WTC11 (cell line): ENCODE results near the gene AAGAB. TPM values are rescaled to one million over a fixed set of nuclear protein-coding genes. Genes with fewer than 3 reads are reported as not detected.

Experiments
- ATAC-seq: fragments of 200-7000 bp; cut with Tn5 transposase; 2 replicates; pipeline ENCODE4 v1.10.0; 2021; ENCODE audit warnings: mild to moderate bottlenecking, moderate library complexity
- CTCF ChIA-PET: fragments of 300-600 bp; sonication (Branson Sonifier 250); formaldehyde crosslinking; loops from one replicate; lab custom pipeline; 2021; ENCODE audit warnings: antibody characterized with exemption; lab: Charles Lee
- POLR2A ChIA-PET: fragments of 350-600 bp; sonication (Branson Sonifier 250); formaldehyde crosslinking; loops from one replicate; lab custom pipeline; 2021; ENCODE audit warnings: antibody characterized with exemption; lab: Charles Lee
- DNase-seq: peaks from one replicate; pipeline ENCODE4 v3.0.0; 2021; ENCODE audit warnings: low spot score
- H3K27ac Mint-ChIP-seq: 2 replicates; pipeline ENCODE4 v1.8.0; 2021; ENCODE audit warnings: mixed read lengths
- H3K27me3 Mint-ChIP-seq: 2 replicates; pipeline ENCODE4 v1.8.0; 2021; ENCODE audit warnings: low read depth, mild to moderate bottlenecking, moderate library complexity, mixed read lengths
- H3K36me3 Mint-ChIP-seq: 2 replicates; pipeline ENCODE4 v1.8.0; 2021; ENCODE audit warnings: mixed read lengths
- H3K4me1 Mint-ChIP-seq: 2 replicates; pipeline ENCODE4 v1.8.0; 2022; ENCODE audit warnings: mixed read lengths
- H3K4me3 Mint-ChIP-seq: 2 replicates; pipeline ENCODE4 v1.8.0; 2021; ENCODE audit warnings: mild to moderate bottlenecking, moderate library complexity, mixed read lengths
- H3K9me3 Mint-ChIP-seq: 2 replicates; pipeline ENCODE4 v1.8.0; 2021; ENCODE audit warnings: mixed read lengths
- E2F5 ChIP-seq: sonication (generic); formaldehyde crosslinking; IDR thresholded peaks from 2 replicates; pipeline ENCODE4 v1.8.1; 2022; ENCODE audit warnings: mild to moderate bottlenecking, moderate library complexity, missing genetic modification reagents
- ELF4 ChIP-seq: sonication (generic); formaldehyde crosslinking; IDR thresholded peaks from 2 replicates; pipeline ENCODE4 v1.8.1; 2022; ENCODE audit warnings: low read depth, mild to moderate bottlenecking, moderate library complexity, missing genetic modification reagents
- FOXK1 ChIP-seq: sonication (generic); formaldehyde crosslinking; IDR thresholded peaks from 2 replicates; pipeline ENCODE4 v1.8.0; 2022; ENCODE audit warnings: mild to moderate bottlenecking, moderate library complexity, missing genetic modification reagents
- GRHL2 ChIP-seq: fragments of 250-450 bp; sonication (Bioruptor Pico); IDR thresholded peaks from 2 replicates; pipeline ENCODE4 v1.8.0; 2022; ENCODE audit warnings: mild to moderate bottlenecking, moderate library complexity; ENCODE audit not compliant: insufficient replicate concordance, severe bottlenecking
- JAZF1 ChIP-seq: fragments of 250-450 bp; sonication (Bioruptor Pico); IDR thresholded peaks from 2 replicates; pipeline ENCODE4 v1.9.0; 2021; ENCODE audit warnings: moderate library complexity, mild to moderate bottlenecking, inconsistent platforms
- KAT7 ChIP-seq: sonication (generic); formaldehyde crosslinking; IDR thresholded peaks from 2 replicates; pipeline ENCODE4 v1.8.1; 2023; ENCODE audit warnings: missing genetic modification reagents, mild to moderate bottlenecking, borderline replicate concordance
- MLX ChIP-seq: sonication (generic); formaldehyde crosslinking; IDR thresholded peaks from 2 replicates; pipeline ENCODE4 v1.8.1; 2023; ENCODE audit warnings: mild to moderate bottlenecking, missing genetic modification reagents, moderate library complexity
- NR2C2 ChIP-seq: sonication (generic); formaldehyde crosslinking; IDR thresholded peaks from 2 replicates; pipeline ENCODE4 v1.8.0; 2022; ENCODE audit warnings: mild to moderate bottlenecking, missing genetic modification reagents
- PRRX2 ChIP-seq: fragments of 250-450 bp; sonication (Bioruptor Pico); IDR thresholded peaks from 2 replicates; pipeline ENCODE4 v1.8.0; 2021; ENCODE audit warnings: mild to moderate bottlenecking
- ZMAT4 ChIP-seq: fragments of 250-450 bp; sonication (Bioruptor Pico); IDR thresholded peaks from 2 replicates; pipeline ENCODE4 v1.9.0; 2021; ENCODE audit warnings: mild to moderate bottlenecking
- ZNF121 ChIP-seq: sonication (generic); formaldehyde crosslinking; IDR thresholded peaks from 2 replicates; pipeline ENCODE4 v1.8.0; 2023; ENCODE audit warnings: missing genetic modification reagents
- ZNF512 ChIP-seq: sonication (generic); formaldehyde crosslinking; IDR thresholded peaks from 2 replicates; pipeline ENCODE4 v1.8.1; 2022; ENCODE audit warnings: missing genetic modification reagents, borderline replicate concordance
- ZNF671 ChIP-seq: fragments of 250-450 bp; sonication (Bioruptor Pico); IDR thresholded peaks from 2 replicates; pipeline ENCODE4 v1.8.0; 2021; ENCODE audit warnings: mild to moderate bottlenecking
- total RNA-seq: library from RNA; stranded (reverse); gene quantifications from 3 replicates; pipeline ENCODE4 v1.2.3, GENCODE V29; 2021
- TF ChIP-seq, protein P1 (sequence below): sonication (generic); formaldehyde crosslinking; conservative IDR thresholded peaks from 2 replicates; pipeline ENCODE4 v1.8.1; 2023; ENCODE audit warnings: mild to moderate bottlenecking, low read depth, missing genetic modification reagents, moderate library complexity
- TF ChIP-seq, protein P2 (sequence below): sonication (generic); formaldehyde crosslinking; IDR thresholded peaks from 2 replicates; pipeline ENCODE4 v1.8.1; 2023; ENCODE audit warnings: mild to moderate bottlenecking, moderate library complexity, missing genetic modification reagents
- TF ChIP-seq, protein P3 (sequence below): sonication (generic); formaldehyde crosslinking; IDR thresholded peaks from 2 replicates; pipeline ENCODE4 v1.8.0; 2023; ENCODE audit warnings: mild to moderate bottlenecking, missing genetic modification reagents
- TF ChIP-seq, protein P4 (sequence below): fragments of 250-450 bp; sonication (Bioruptor Pico); IDR thresholded peaks from 2 replicates; pipeline ENCODE4 v2.1.2; 2022; ENCODE audit warnings: mild to moderate bottlenecking, moderate library complexity
- TF ChIP-seq, protein P5 (sequence below): sonication (generic); formaldehyde crosslinking; IDR thresholded peaks from 2 replicates; pipeline ENCODE4 v1.8.1; 2022; ENCODE audit warnings: mild to moderate bottlenecking, missing genetic modification reagents, moderate library complexity, borderline replicate concordance

AAGAB gene
- total RNA-seq, 1 experiment from 2014 or later, result 41.7 TPM

DNA sequence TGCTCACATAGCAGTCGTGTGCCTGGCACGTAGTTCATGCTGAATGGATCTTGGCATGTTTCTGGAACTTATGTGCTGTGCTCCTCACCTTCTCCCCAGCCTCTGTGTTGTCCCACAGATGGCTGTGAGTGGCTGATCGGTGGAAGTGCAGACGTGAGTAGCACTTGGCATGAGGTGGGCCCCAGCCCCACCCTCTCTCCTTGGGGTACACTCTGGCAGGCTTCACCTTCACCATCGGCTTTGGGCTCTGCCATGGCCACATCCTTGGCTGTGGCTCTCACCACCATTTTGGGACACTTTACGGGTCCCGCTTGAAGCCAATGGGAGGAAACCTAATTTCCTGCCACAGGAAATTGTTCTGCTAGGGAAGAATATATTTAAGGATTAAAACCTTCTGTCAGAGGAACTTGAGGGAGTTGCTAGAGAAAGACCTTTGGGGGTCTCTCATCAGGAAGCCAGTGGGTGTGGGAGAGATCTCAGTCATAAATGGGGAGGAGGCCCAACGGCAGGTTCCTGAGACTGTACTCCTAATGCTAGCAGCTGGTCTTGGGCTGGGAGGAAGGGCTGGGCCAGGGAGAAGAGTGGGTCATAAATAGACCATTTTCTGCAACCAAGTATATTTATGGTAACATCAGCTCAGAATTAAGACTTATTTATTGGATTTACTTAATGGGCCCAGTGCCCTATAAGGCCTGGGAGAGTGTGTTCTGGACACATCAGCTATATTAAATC is 96.8 kb downstream of the AAGAB start (continued):
- TF ChIP-seq, protein P1, sequence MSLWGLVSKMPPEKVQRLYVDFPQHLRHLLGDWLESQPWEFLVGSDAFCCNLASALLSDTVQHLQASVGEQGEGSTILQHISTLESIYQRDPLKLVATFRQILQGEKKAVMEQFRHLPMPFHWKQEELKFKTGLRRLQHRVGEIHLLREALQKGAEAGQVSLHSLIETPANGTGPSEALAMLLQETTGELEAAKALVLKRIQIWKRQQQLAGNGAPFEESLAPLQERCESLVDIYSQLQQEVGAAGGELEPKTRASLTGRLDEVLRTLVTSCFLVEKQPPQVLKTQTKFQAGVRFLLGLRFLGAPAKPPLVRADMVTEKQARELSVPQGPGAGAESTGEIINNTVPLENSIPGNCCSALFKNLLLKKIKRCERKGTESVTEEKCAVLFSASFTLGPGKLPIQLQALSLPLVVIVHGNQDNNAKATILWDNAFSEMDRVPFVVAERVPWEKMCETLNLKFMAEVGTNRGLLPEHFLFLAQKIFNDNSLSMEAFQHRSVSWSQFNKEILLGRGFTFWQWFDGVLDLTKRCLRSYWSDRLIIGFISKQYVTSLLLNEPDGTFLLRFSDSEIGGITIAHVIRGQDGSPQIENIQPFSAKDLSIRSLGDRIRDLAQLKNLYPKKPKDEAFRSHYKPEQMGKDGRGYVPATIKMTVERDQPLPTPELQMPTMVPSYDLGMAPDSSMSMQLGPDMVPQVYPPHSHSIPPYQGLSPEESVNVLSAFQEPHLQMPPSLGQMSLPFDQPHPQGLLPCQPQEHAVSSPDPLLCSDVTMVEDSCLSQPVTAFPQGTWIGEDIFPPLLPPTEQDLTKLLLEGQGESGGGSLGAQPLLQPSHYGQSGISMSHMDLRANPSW (CRISPR knock-in tag), result no peak
- TF ChIP-seq PRRX2 (CRISPR knock-in tag) (no peak), ZMAT4 (no peak), MLX (CRISPR knock-in tag) (no peak), ELF4 (CRISPR knock-in tag) (no peak), ZNF512 (CRISPR knock-in tag) (no peak), NR2C2 (CRISPR knock-in tag) (no peak), KAT7 (CRISPR knock-in tag) (no peak)
- TF ChIP-seq, protein P2, sequence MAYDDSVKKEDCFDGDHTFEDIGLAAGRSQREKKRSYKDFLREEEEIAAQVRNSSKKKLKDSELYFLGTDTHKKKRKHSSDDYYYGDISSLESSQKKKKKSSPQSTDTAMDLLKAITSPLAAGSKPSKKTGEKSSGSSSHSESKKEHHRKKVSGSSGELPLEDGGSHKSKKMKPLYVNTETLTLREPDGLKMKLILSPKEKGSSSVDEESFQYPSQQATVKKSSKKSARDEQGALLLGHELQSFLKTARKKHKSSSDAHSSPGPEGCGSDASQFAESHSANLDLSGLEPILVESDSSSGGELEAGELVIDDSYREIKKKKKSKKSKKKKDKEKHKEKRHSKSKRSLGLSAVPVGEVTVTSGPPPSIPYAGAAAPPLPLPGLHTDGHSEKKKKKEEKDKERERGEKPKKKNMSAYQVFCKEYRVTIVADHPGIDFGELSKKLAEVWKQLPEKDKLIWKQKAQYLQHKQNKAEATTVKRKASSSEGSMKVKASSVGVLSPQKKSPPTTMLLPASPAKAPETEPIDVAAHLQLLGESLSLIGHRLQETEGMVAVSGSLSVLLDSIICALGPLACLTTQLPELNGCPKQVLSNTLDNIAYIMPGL, result no peak
- TF ChIP-seq, protein P3, sequence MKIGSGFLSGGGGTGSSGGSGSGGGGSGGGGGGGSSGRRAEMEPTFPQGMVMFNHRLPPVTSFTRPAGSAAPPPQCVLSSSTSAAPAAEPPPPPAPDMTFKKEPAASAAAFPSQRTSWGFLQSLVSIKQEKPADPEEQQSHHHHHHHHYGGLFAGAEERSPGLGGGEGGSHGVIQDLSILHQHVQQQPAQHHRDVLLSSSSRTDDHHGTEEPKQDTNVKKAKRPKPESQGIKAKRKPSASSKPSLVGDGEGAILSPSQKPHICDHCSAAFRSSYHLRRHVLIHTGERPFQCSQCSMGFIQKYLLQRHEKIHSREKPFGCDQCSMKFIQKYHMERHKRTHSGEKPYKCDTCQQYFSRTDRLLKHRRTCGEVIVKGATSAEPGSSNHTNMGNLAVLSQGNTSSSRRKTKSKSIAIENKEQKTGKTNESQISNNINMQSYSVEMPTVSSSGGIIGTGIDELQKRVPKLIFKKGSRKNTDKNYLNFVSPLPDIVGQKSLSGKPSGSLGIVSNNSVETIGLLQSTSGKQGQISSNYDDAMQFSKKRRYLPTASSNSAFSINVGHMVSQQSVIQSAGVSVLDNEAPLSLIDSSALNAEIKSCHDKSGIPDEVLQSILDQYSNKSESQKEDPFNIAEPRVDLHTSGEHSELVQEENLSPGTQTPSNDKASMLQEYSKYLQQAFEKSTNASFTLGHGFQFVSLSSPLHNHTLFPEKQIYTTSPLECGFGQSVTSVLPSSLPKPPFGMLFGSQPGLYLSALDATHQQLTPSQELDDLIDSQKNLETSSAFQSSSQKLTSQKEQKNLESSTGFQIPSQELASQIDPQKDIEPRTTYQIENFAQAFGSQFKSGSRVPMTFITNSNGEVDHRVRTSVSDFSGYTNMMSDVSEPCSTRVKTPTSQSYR (CRISPR knock-in tag), result no peak

- ChIA-PET POLR2A (no interaction called here), CTCF (no interaction called here)
- no peak for ATAC-seq
- Mint-ChIP-seq H3K36me3 (peaks cover 11% of the 10 kb centered on the region), H3K27ac (no peak overlapping the region), H3K4me1 (peaks cover 43% of the 10 kb centered on the region), H3K4me3 (no peak overlapping the region), H3K27me3 (no peaks in the 10 kb centered on the region), H3K9me3 (peaks cover 7% of the 10 kb centered on the region)
- DNase-seq, result no peak
- no peak for TF ChIP-seq ZNF512 (CRISPR knock-in tag)
- no peak for TF ChIP-seq ZNF121 (CRISPR knock-in tag)
- TF ChIP-seq ZNF671 (CRISPR knock-in tag), result no peak
- no peak for TF ChIP-seq E2F5 (CRISPR knock-in tag)
- no peak for TF ChIP-seq MLX (CRISPR knock-in tag)
- TF ChIP-seq, protein P4, sequence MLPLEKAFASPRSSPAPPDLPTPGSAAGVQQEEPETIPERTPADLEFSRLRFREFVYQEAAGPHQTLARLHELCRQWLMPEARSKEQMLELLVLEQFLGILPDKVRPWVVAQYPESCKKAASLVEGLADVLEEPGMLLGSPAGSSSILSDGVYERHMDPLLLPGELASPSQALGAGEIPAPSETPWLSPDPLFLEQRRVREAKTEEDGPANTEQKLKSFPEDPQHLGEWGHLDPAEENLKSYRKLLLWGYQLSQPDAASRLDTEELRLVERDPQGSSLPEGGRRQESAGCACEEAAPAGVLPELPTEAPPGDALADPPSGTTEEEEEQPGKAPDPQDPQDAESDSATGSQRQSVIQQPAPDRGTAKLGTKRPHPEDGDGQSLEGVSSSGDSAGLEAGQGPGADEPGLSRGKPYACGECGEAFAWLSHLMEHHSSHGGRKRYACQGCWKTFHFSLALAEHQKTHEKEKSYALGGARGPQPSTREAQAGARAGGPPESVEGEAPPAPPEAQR (CRISPR knock-in tag), result no peak
- TF ChIP-seq JAZF1 (CRISPR knock-in tag), result no peak
- no peak for TF ChIP-seq FOXK1 (CRISPR knock-in tag)
- TF ChIP-seq, protein P5, sequence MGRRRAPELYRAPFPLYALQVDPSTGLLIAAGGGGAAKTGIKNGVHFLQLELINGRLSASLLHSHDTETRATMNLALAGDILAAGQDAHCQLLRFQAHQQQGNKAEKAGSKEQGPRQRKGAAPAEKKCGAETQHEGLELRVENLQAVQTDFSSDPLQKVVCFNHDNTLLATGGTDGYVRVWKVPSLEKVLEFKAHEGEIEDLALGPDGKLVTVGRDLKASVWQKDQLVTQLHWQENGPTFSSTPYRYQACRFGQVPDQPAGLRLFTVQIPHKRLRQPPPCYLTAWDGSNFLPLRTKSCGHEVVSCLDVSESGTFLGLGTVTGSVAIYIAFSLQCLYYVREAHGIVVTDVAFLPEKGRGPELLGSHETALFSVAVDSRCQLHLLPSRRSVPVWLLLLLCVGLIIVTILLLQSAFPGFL (CRISPR knock-in tag), result no peak
- no peak for TF ChIP-seq GRHL2 (CRISPR knock-in tag)
Measured at GRCh38 chr15:67156834-67157233, 97.6 kb downstream of the AAGAB start.
